ENCODE data around the gene CRTC1.
A peak's percentile ranks its signal among the peaks of the same experiment; 100 is the strongest.

The CRTC1 gene

DNA sequence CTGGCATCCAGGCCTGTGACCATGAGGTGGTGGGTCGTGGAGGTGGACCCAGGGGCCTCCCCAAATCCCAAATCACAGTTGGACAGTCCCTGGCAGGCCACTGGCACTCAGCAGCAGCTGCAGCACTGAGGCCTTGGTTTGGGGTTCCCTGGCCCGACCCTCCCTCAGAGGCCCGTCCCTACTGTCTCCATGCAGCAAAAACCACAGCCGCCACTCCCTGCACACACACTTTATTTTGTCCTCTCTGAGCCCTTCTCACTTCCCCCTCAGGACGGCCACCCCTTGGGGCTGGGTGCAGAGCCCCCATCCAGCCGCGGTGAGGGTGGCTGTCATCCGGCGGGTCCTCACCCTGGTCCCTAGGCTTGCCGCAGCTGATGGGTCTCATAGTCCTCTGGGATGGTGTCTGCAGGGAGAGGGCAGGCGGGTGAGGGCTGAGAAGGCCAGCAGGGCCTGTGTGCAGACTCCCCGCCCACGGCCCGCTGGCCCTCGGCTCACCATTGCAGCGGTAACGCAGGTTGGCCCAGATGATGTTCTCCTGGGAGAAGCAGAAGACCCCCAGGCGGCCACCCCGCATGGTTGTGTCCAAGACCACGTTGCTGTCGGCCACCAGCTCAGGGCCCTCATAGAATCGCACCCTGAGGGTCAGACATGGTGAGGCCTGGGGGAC lies 99.2 kb downstream of the CRTC1 start:
- no peak for DNase-seq (ENCODE audit: low spot score)

DNA sequence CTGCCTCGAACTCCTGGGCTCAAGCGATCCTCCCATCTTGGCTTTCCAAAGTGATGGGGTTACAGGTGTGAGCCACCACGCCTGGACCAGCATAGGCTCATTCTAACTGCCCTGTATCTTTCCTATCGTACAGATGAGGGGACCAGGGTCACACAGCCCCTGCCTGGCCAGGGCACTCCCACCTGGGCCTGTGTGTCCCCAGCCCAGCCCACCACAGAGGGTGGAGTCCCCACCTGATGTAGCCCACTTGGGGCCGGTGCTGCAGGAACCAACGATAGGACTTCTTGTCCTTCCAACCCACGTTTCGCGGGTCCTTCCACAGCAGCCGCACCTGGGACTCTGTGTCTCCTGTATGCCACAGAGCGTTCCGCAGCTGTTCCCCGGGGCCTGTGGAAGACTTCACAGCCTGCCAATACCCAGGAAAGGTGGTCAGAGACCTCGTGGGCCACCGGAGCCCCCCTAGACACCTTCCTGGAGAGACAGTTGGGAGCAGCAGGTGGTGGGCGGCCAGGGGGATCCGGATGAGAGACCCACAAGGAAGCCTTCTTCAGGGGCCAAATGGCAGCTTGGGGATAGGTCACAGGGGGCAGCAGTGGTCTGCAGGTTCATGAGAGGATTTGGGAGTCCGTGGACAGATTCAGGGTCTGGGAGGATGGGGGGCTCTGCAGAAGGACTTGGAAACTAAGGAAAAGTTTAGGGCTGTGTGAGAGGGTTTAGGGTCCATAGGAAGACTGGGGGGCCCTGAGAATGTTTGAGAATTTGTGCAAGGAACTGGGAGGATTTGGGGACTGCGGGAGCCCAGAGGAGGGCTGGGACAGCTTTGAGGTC lies 100.7 kb downstream of the CRTC1 start:
- no peak for DNase-seq (ENCODE audit: low spot score)

DNA sequence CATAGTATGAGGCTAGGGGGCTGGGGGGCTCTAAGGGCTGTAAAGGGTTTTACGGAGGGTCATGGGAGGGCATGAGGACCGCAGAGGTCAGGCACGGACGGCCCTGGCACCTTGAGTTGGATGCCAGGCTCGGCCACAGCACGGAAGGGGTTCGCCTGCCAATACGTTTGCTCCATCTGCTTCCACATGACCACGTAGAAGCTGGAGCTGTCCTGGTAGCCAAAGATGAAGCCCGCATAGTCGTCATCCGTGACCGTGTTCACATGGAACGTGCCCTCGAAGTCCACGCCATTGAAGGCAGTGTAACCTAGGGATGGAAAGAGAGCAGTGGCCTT lies 101.3 kb downstream of the CRTC1 start:
- no peak for DNase-seq (ENCODE audit: low spot score)

- DNase-seq (ENCODE audit: low spot score) = peak; percentile 97
These were observed 102.0 kb downstream of the CRTC1 start for GRCh38 chr19:18785179-18786124.

DNA sequence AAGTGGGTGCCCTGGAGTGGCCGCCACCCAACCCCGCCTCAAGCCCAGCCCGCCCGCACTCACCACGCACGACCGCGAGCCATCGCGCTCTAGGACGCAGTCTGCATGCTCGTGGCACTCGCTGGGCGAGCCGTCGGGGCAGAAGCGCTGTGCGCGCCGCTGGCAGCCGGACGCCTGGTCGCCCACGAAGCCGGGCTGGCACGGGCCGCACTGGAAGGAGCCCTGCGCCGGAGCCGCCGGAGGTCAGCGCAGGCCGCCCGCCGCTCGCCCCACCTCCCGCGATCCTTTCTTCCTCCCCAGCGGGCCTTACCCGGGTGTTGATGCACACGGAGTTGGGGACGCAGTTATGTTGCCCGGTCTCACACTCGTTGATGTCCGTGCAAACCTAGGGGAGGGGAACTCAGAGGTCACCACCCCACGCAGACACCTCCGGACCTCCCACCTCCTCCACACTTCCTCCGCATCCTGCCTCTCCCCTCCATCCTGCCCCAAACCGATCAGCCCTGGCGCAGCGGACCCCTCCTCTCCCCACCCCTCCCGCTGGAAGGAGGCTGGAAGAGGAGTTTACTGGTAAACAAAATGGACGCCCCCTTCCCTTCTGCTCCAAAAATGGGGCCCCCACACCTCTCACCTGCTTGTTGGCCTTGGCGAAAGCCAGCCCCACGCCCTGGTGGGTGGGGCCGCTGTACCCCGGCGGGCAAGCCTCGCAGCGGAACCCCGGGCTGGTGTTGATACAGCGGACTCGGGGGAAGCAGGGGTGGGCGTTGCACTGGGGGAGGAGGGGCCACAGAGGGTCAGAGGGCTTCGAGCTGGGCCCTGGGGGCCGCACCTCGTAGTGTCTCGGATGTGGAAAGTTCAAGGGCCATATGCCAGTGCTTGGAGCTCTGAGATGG lies 105.3 kb downstream of the CRTC1 start:
- no peak for DNase-seq (ENCODE audit: low spot score)

GRCh38 chr19:18789422-18789869 lies 106.0 kb downstream of the CRTC1 start:
- no peak for DNase-seq (ENCODE audit: low spot score)

GRCh38 chr19:18789883-18790565 lies 106.5 kb downstream of the CRTC1 start:
- DNase-seq (ENCODE audit: low spot score) = peak; percentile 88

DNA sequence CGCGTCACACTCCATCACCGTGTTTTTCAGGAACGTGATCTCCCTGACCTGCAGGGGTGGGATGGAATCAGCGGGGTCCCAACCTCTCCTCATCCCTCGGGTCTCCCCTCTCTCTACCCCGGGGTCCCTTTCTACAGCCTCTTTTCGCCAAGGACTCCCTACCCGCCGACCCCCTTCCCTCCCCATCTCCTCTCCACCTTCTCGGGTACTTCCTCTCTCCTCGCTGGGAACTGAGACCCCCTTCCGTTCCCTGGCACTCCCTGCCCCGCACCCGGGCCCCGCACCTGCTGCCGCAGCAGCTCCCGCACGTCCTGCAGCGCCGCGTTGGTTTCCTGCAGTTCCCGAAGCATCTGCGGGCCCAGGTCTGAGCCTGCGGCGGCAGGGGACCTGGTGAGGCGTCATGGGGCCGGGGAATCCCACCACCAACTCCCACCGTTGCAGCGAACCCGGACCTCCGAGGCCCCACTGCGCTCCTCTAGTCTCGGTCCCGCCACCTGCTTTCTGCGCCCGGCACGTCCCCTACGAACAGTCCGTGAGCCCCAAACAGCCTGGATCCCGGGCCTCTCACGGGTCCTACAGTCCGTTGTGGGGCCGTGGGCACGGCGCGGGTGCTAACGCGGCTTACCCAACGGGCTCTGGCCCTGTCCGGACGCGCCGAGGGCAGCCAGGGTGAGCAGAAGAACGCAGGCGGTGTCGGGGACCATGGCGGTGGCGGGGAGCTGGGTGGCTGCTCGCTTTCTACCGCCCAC lies 107.3 kb downstream of the CRTC1 start, which contains the start of gene COMP:
Gene COMP, minus strand, starts transcription at position 740 of the 749 bp plus-strand sequence. Its CDS starts 36 bp downstream, at position 704.
- DNase-seq (ENCODE audit: low spot score) = no peak

DNA sequence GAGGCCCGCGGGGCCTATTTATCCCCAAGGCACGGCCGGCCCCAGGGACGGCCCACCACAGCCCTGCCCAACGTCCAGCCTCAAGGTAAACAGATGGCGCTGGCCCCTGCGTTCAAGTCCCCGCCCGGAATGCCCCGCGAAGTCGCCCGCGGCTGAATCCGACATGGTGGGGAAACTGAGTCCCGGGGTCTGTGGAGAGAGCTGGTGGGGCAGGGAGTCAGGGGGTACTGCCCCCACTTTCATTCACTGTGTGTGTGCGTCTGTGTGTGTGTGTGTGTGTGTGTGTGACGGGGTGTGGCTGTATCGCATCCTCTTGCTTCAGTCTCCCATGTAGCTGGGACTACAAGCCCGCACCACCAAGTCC lies 107.8 kb downstream of the CRTC1 start:
- DNase-seq (ENCODE audit: low spot score) = no peak

GRCh38 chr19:18792661-18793060 lies 109.2 kb downstream of the CRTC1 start:
- DNase-seq (ENCODE audit: low spot score) = no peak

DNA sequence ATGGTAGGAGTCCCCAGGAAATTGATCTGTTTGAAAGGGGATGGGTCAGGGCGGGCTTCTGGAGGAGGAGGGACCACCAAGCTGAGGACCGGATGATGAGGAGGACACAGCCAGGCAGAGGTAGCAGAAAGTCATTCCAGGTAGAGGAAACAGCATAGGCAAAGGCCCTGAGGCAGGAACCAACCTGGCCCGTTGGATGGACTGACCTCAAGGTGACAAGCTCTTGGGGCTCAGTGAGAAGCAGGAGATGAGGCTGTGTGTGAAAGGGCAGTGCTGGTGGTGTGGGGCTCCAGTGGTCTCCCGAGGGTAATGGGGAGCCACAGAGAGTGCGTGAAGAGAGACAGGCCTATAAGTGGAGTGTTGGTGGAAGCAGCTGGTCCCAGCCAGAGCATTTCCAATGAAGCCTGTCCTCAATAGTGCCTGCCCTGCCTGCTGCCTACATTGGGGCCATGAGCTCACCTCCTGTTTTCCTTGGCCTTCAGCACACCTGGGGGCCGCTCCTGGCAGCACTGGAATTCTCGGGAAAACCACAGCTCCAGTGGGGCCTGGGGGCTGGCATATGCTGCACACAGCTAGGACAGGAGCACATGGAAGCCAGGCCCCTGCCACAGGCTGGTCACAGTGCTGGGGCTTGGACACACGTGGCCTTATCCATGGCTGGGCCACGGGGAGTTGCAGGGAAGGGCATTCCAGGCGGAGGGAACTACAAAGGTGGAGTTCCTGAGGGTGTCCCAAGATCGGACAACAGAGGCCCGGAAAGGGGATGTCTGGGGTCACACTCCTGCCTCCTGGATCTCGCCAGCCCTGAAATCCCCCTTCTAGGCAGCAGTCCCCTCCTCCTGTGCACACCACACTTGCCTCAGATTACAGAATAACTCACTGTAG lies 109.9 kb downstream of the CRTC1 start:
- no peak for DNase-seq (ENCODE audit: low spot score)

DNA sequence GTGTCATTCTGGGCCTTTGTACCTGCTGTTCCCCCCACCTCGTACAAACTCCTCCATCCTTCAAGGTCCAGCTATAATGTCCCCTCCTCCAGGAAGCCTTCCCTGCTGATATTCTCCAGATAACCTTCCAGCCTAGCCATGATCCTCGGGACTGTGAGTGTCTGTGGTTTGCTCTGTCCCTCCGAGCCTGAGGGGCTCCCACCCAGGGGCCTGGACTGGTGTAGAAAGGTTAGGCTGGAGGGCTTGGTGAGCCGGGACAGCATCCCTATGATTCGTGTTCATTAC lies 110.5 kb downstream of the CRTC1 start:
- DNase-seq (ENCODE audit: low spot score) = no peak

- no peak for DNase-seq (ENCODE audit: low spot score)
These were observed 111.2 kb downstream of the CRTC1 start for GRCh38 chr19:18794692-18795091.

GRCh38 chr19:18795540-18795939 lies 112.1 kb downstream of the CRTC1 start:
- DNase-seq (ENCODE audit: low spot score) = peak; percentile 76

GRCh38 chr19:18796239-18796638 lies 112.8 kb downstream of the CRTC1 start:
- DNase-seq (ENCODE audit: low spot score) = no peak

GRCh38 chr19:18798384-18799352 lies 115.2 kb downstream of the CRTC1 start:
- no peak for DNase-seq (ENCODE audit: low spot score)

GRCh38 chr19:18799389-18799970 lies 116.0 kb downstream of the CRTC1 start:
- DNase-seq (ENCODE audit: low spot score) = no peak

GRCh38 chr19:18800079-18800478 lies 116.6 kb downstream of the CRTC1 start:
- DNase-seq (ENCODE audit: low spot score) = no peak

All from AG20443 (cell line).